Renal cortical epithelial cell (primary cell): ENCODE results near the gene THOP1. TPM values are rescaled to one million over a fixed set of nuclear protein-coding genes. Genes with fewer than 3 reads are reported as not detected.

Source experiments
- DNase-seq: peaks from one replicate; pipeline ENCODE4 v3.0.0-alpha.2; 2011; ENCODE audit warnings: low read depth
- total RNA-seq: library from RNA; depleted of rRNA; stranded (reverse); fragments of >200 nt; gene quantifications from 2 replicates; pipeline ENCODE4 v1.2.3, GENCODE V29; 2014

The THOP1 gene
- total RNA-seq, 1 donor from 2014 or later: 80.8 TPM

GRCh38 chr19:2762783-2763496 is 22.4 kb upstream of the THOP1 start:
- DNase-seq: no peak

DNA sequence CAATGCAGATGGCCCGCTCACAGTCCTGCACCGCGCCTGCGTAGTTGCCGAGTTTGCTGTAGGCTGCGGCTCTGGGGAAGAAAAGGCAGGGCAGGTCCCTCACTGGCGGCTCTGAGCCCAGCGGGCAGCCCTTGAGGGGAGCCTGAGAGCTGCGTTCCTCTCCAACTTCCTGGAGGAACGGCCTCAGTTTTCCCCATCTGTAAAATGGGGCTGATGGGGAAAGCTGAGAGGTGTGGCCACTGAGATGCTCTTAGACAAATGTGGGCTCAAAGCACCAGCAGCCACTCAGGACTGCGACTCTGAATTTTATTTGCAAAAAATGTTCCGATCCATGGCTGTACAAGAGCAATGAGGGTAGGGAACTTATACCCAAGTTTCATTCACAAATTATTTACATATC is 21.6 kb upstream of the THOP1 start:
- no peak for DNase-seq

DNA sequence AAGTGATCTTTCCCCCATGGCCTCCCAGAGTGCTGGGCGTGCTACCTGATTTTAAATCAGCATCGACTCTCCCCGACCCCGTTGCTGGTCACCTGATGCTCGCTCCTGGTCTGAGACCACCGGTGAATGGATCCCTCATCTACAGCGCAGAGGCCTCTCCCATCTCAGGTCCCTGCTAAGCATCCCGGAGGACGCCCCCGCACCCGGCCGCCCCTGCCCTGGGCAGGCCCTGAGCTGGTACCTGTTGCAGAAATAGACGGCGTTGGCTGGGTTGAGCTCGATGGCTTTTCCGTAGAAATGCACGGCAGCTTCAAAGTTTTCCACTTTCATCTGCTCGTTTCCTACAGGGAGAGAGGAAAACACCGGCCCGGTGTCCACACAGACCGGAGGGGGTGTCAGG is 20.4 kb upstream of the THOP1 start:
- DNase-seq: no peak

DNA sequence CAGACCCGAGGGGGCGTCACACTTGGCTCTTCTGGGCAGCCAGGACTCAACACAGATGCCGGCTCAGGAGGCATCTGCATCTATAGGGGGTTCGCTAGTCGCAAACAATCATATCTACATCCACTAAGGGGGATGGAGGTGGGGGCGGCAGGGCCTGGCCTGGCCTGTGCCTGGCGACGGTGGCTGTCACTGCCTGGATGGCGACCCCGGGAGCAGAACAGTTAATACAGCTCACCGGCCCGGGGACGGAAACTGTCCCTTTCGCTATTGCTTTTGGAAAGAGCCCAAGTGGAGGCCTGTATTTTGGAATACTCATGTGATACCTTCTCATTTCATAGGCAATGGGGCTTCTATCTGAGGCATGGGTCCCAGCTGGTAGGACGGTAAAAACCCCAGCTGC is 19.9 kb upstream of the THOP1 start:
- DNase-seq: no peak

GRCh38 chr19:2766594-2767372 is 18.5 kb upstream of the THOP1 start:
- DNase-seq: no peak

- no peak for DNase-seq
Observed at GRCh38 chr19:2767688-2768087, 17.6 kb upstream of the THOP1 start.

DNA sequence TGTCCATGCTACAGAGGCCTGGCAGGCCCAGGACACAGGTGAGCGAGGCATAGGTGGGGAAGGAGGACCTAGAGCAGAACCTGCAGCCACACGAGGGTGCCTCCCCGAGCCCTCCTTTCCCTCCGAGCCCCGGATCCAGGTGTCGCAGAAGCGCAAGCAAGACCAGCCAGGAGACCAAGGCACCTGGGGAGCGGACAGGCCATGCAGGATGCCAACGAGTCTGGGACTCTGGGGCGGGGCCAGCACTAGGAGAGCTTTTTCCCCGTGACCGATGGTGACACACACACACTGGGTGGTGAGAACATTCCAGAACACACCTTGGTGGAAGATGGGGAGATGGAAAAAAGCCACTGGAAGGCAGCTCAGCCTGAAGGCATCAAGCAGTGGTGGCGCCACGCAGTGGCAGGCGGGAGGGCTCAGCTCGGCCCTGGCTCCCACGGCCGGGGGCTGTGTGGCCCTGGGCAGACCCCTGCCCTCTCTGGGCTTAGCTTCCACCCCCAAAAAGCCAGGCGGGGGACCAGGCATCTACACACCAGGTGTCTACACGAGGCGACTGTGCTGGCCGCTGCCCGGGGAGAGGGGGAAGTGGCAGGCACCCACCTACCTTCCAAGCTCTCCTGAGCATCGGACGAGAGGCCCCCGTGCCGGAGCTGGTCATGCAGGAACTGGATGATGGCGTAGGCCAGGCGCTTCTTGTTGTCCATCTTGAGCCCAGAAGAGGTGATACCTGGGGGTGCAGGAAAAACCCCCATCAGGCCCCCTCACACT is 16.8 kb upstream of the THOP1 start:
- no peak for DNase-seq

DNA sequence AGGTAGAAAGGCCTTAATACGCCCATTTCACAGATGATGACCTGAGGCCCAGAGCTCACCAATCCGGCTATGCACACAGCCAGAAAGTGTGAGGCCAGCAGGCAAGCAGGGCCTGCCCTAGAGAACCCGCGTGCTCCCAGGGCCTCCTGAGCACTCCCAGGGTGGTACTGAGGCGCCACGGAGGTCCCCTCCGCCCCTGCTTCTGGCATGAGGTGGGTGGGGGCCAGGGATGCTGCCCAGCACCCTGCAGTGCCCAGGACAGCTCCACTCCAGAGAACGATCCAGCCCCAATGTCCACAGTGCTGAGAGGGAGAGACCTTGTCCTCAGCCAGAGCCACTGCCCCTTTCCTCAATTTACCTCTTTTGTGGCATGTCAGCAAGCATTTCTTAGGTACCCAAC is 16.1 kb upstream of the THOP1 start:
- no peak for DNase-seq

- DNase-seq: no peak
Observed at GRCh38 chr19:2770055-2771013, 15.0 kb upstream of the THOP1 start.

- no peak for DNase-seq
Observed at GRCh38 chr19:2771786-2772674, 13.3 kb upstream of the THOP1 start.

DNA sequence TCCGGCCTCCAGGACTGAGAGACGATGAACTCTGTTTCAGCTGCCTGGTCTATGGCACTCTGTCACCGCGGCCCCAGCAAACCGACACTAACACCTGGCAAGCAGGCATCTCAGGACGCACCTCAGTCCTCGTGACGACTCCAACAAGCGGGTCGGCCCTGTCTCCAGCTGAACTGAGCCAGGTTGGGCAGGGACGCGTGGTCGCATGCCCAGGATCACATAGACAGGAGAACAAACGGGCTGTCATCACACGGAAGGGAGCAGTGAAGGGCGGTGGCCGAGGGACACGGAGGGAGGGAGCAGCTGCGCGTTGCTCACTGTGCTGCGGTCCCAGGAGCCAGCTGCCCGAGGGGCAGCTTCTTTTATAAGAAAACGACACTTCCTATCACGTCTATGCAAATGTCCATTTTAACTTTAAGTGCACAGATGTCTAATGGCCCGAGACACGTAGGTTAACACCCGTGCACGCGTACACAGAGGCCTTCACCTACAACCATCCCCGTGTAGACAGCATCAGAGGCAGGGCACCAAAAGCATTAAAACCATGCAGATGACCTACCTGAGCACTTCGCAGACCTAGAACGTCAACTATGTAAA is 11.1 kb upstream of the THOP1 start:
- no peak for DNase-seq

DNA sequence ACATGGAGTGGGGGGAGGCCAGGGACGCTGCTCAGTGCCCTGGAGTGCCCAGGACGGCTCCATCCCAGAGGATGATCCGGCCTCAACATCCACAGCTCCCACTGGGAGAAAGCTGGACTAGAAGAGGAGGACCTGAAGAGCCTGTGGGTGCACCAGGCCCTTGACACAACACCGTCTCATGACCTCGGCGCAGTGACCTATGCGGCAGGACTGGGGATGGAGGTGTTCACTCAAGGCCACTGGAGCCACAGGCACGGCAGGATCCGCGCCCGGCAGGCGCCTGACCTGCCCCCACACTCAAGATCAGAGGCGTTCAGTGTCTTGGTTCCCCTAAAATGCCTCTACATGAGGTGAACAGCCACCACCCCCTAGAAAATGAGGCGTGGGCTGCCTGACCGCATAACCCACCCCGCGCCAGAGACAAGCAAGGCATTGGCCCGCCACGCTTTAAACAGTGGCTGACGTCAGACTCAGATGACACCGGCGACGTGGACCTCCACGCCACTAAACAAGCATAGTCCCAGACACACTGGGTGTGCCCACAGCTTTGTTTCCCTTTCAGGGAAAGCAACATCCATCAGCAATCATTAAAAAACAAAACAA is 10.2 kb upstream of the THOP1 start:
- DNase-seq: no peak

- peak; percentile 62 for DNase-seq
Observed at GRCh38 chr19:2775556-2776430, 9.5 kb upstream of the THOP1 start.

DNA sequence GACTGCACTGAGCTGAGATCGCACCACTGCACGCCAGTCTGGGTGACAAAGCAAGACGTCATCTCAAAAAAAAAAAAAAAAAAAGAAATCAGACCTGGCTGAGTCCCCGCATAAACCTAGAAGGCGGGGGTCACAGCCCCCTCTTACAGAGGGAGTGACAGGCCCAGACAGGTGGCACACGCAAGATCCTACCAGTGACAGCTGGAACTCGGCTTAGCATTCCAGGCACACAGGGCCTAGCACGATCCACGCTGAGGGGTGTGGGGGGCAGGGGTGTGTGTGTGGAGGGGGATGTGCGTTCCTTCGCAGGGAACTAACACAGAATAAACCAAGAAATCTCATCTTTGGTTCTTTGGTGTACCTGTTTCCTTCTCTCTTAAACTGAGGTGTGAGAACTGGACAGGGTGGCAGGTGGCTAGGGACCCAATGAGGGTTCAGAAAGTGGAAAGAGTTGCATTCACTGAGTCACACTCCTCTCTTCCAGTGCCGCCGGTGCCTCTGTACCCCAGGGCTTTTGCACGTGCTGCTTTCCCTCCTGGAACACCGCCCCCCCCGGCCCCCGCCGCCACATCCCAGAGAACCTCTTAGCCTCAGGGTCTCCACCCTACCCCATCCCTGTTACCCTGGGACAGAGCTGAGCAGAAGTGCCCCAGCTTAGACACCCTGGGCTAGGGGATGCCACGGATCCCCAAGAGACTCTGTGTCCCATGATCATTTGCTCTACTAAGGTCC is 7.2 kb upstream of the THOP1 start:
- no peak for DNase-seq

DNA sequence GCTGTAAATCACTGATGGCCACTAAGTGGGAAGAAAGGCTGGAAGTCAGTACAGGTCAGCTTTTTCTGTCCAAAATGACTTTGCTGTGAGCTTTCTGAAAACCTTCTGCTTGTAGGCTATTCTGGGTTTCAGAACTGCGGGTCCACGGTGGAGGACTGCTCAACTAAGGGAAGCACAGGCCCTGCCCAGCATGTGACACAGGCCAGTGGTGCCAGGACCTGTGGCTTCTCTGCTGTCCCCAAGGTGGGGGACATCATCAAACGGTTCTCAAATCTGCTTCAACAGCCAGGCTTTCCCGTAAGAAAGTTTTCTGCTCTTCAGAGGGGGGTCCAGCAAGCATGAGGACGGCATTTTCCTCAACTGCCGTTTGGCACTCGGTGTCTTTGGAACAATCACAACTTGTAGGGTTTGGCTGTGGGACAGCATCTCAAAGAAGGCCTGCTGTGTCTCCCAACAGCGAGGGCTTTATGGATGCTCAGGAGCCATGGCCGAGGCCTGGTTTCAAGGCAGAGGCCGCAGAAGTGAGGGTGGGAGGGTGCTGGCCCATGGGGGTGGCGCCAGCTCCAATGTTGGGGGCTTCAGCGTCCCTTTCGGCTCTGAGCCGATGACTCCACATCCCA is 6.1 kb upstream of the THOP1 start:
- DNase-seq: no peak

DNA sequence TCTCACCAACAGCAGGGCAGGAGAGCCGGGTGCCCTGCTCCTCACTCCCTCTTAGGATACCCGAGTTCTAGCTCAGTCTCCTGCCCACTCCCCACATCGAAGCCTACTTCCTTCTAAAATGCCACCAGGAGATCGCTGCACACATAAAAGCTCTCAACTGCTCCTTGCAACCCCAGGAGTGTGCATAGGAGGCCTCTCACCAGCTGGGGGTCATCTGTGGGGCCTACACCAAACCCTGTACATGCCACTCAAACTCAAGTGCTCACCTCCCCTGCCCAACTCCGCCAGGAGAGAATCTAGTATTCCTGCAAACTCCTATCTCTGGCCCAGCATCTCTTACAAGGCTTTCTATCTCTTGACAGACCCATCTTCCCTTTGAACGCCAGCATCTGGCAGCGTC is 5.0 kb upstream of the THOP1 start:
- no peak for DNase-seq

- DNase-seq: no peak
Observed at GRCh38 chr19:2782329-2782935, 2.9 kb upstream of the THOP1 start.
